Thyroid gland (tissue), 4 donors: Measurements from ENCODE around the gene RIMKLB.

Experiments used
- POLR2A ChIP-seq, 2 donors: fragments of 450-650 bp; IDR thresholded peaks; one replicate each; pipeline ENCODE4 v1.6.1; 2017; ENCODE audit warnings: antibody characterized with exemption in 2 of 2, mild to moderate bottlenecking in 2 of 2, moderate library complexity in 1 of 2
- TF ChIP-seq, protein P1 (sequence below), 6 experiments: fragments of 200-600 bp in 3 of 6; fragments of 450-650 bp in 3 of 6; sonication (generic) in 3 of 6; IDR thresholded peaks; one replicate each; pipeline ENCODE4 v1.5.1; 2016 to 2019; ENCODE audit warnings: antibody characterized with exemption in 6 of 6, mild to moderate bottlenecking in 2 of 6, inconsistent platforms in 1 of 6, moderate library complexity in 1 of 6

DNA sequence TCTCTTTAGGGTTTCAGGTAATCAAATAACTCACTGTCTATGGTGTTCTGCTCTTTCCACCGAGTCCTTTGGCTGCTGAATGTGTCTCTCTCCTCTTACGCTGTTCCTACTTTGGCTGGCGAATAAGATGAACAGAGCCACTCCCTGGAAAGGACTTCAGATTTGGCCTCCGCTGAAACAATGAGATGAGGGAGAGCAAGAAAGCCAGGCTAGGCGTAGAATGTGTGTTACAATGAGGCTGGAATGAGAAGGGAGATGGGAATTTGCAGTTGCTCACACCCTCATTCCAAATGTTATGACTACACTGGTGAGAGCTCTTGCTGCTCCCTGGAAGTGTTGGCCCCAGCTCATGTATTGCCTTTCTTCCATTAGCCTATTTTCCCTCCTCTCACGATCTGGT is 35.2 kb upstream of the RIMKLB start, which contains the start of gene MFAP5:
- TF ChIP-seq, protein P1, sequence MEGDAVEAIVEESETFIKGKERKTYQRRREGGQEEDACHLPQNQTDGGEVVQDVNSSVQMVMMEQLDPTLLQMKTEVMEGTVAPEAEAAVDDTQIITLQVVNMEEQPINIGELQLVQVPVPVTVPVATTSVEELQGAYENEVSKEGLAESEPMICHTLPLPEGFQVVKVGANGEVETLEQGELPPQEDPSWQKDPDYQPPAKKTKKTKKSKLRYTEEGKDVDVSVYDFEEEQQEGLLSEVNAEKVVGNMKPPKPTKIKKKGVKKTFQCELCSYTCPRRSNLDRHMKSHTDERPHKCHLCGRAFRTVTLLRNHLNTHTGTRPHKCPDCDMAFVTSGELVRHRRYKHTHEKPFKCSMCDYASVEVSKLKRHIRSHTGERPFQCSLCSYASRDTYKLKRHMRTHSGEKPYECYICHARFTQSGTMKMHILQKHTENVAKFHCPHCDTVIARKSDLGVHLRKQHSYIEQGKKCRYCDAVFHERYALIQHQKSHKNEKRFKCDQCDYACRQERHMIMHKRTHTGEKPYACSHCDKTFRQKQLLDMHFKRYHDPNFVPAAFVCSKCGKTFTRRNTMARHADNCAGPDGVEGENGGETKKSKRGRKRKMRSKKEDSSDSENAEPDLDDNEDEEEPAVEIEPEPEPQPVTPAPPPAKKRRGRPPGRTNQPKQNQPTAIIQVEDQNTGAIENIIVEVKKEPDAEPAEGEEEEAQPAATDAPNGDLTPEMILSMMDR (IDR thresholded peaks at IDR 0.05), result no peak
- no peak for TF ChIP-seq POLR2A (IDR thresholded peaks at IDR 0.05)
